HT1080 (cell line): ENCODE results near the gene FOLR2. TPM values are rescaled to one million over a fixed set of nuclear protein-coding genes. Genes with fewer than 3 reads are reported as not detected.

ENCODE experiments used
- DNase-seq: peaks from one replicate; pipeline ENCODE4 v3.0.0-alpha.2; 2015; ENCODE audit warnings: low read depth
- total RNA-seq: library from RNA; depleted of rRNA; stranded (reverse); fragments of >200 nt; shearing (Covaris generic); gene quantifications from 2 replicates; pipeline ENCODE4 v1.2.3, GENCODE V29; 2014

FOLR2 gene
- total RNA-seq, 1 experiment from 2014 or later, result not detected

- no peak for DNase-seq
Measured at GRCh38 chr11:72239849-72240460, 23.4 kb downstream of the FOLR2 start.

- no peak for DNase-seq
Measured at GRCh38 chr11:72240461-72241290, 24.1 kb downstream of the FOLR2 start.

- no peak for DNase-seq
Measured at GRCh38 chr11:72241291-72241781, 24.7 kb downstream of the FOLR2 start.

- no peak for DNase-seq
Measured at GRCh38 chr11:72242141-72242540, 25.5 kb downstream of the FOLR2 start.

- no peak for DNase-seq
Measured at GRCh38 chr11:72243173-72244059, 26.8 kb downstream of the FOLR2 start.

GRCh38 chr11:72244060-72244360, 27.4 kb downstream of the FOLR2 start, which contains the start of gene PHOX2A:
TSS of gene PHOX2A (minus strand) at chr11:72244176. CDS start at chr11:72244004, 172 bp downstream.
- DNase-seq, result no peak

- DNase-seq, result no peak
Measured at GRCh38 chr11:72244361-72245262, 28.0 kb downstream of the FOLR2 start.

- no peak for DNase-seq
Measured at GRCh38 chr11:72245263-72245816, 28.7 kb downstream of the FOLR2 start.

GRCh38 chr11:72247584-72247983, 31.0 kb downstream of the FOLR2 start:
- DNase-seq, result no peak

- DNase-seq, result no peak
Measured at GRCh38 chr11:72249961-72250360, 33.4 kb downstream of the FOLR2 start.

GRCh38 chr11:72250661-72251464, 34.3 kb downstream of the FOLR2 start:
- no peak for DNase-seq

- DNase-seq, result no peak
Measured at GRCh38 chr11:72251614-72252013, 35.0 kb downstream of the FOLR2 start.

GRCh38 chr11:72253392-72253791, 36.8 kb downstream of the FOLR2 start:
- DNase-seq, result no peak

GRCh38 chr11:72254299-72254993, 37.9 kb downstream of the FOLR2 start:
- no peak for DNase-seq

GRCh38 chr11:72257570-72257969, 41.0 kb downstream of the FOLR2 start:
- DNase-seq, result no peak

- no peak for DNase-seq
Measured at GRCh38 chr11:72259490-72259889, 42.9 kb downstream of the FOLR2 start.

GRCh38 chr11:72260574-72260973, 44.0 kb downstream of the FOLR2 start:
- no peak for DNase-seq

GRCh38 chr11:72263361-72263760, 46.8 kb downstream of the FOLR2 start:
- DNase-seq, result peak; percentile 76

- no peak for DNase-seq
Measured at GRCh38 chr11:72265951-72266350, 49.4 kb downstream of the FOLR2 start.
